Measurements from ENCODE around the gene MBOAT2.

MBOAT2 gene

GRCh38 chr2:9020267-9020666 lies 16.8 kb upstream of the MBOAT2 start:
- Histone ChIP-seq H2AFZ (ENCODE audit: low read depth) (no peak overlapping the region), H3K4me2 (no peak overlapping the region), H3K27me3 (ENCODE audit: insufficient read depth, low read depth) (no peaks in the 10 kb centered on the region), H3K79me2 (ENCODE audit: insufficient read depth, low read depth) (no peaks in the 10 kb centered on the region), H4K20me1 (ENCODE audit: insufficient read depth) (no peaks in the 10 kb centered on the region), H3K4me3 (IDR thresholded peaks at IDR 0.05; ENCODE audit: insufficient read depth, low read depth, low read length) (no peak overlapping the region), H3K9ac (no peak overlapping the region), H3K27ac (no peak overlapping the region), H3K36me3 (ENCODE audit: insufficient read depth) (no peaks in the 10 kb centered on the region), H3K4me1 (ENCODE audit: low read depth, poor library complexity, severe bottlenecking) (no peaks in the 10 kb centered on the region)
- TF ChIP-seq CTCF (conservative IDR thresholded peaks at IDR 0.05; ENCODE audit: low read depth, low read length): no peak

DNA sequence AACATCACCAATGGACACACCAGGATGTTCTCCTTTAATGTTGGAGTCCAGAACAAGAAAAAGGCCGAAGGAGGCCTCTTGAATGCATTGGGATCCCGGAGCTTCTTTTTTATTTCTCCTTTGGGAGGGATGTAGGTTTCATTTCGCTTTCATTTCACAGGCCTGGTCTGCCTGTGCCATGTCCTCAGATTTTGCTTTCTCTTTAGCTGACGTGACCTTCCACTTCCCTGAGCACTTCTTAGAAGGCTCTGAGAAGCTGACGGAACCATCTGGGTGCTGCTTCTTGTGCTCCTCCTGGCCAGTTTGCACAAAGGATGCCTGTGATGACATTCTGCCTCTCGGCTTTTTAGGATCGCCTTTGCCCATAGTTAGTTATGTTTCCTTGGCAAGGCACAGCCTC lies 15.1 kb upstream of the MBOAT2 start:
- Histone ChIP-seq H2AFZ (ENCODE audit: low read depth) (no peak overlapping the region; the same call in 1 of the 2 replicates), H4K20me1 (ENCODE audit: insufficient read depth) (no peaks in the 10 kb centered on the region), H3K36me3 (ENCODE audit: insufficient read depth) (no peaks in the 10 kb centered on the region), H3K4me2 (no peak overlapping the region), H3K79me2 (ENCODE audit: insufficient read depth, low read depth) (no peaks in the 10 kb centered on the region), H3K4me3 (IDR thresholded peaks at IDR 0.05; ENCODE audit: insufficient read depth, low read depth, low read length) (no peak overlapping the region), H3K27ac (no peak overlapping the region), H3K9ac (no peak overlapping the region), H3K27me3 (ENCODE audit: insufficient read depth, low read depth) (no peaks in the 10 kb centered on the region), H3K4me1 (ENCODE audit: low read depth, poor library complexity, severe bottlenecking) (no peaks in the 10 kb centered on the region)
- TF ChIP-seq CTCF (conservative IDR thresholded peaks at IDR 0.05; ENCODE audit: low read depth, low read length): no peak

- no peaks in the 10 kb centered on the region for H3K27me3 ChIP-seq (ENCODE audit: insufficient read depth, low read depth)
- H2AFZ ChIP-seq (ENCODE audit: low read depth): no peak overlapping the region; the same call in 1 of the 2 replicates
- no peak overlapping the region for H3K27ac ChIP-seq
- TF ChIP-seq CTCF (conservative IDR thresholded peaks at IDR 0.05; ENCODE audit: low read depth, low read length): no peak
- H3K79me2 ChIP-seq (ENCODE audit: insufficient read depth, low read depth): no peaks in the 10 kb centered on the region
- H3K4me1 ChIP-seq (ENCODE audit: low read depth, poor library complexity, severe bottlenecking): no peaks in the 10 kb centered on the region
- H4K20me1 ChIP-seq (ENCODE audit: insufficient read depth): no peaks in the 10 kb centered on the region
- no peak overlapping the region for H3K4me2 ChIP-seq
- H3K9ac ChIP-seq: no peak overlapping the region
- H3K4me3 ChIP-seq (IDR thresholded peaks at IDR 0.05; ENCODE audit: insufficient read depth, low read depth, low read length): no peak overlapping the region
- no peaks in the 10 kb centered on the region for H3K36me3 ChIP-seq (ENCODE audit: insufficient read depth)
Observed at GRCh38 chr2:9018109-9018508, 14.6 kb upstream of the MBOAT2 start.

- Histone ChIP-seq H3K27ac (no peak overlapping the region), H3K9ac (no peak overlapping the region), H4K20me1 (ENCODE audit: insufficient read depth) (no peaks in the 10 kb centered on the region), H3K4me2 (no peak overlapping the region), H3K27me3 (ENCODE audit: insufficient read depth, low read depth) (no peaks in the 10 kb centered on the region), H3K4me1 (ENCODE audit: low read depth, poor library complexity, severe bottlenecking) (no peaks in the 10 kb centered on the region), H3K36me3 (ENCODE audit: insufficient read depth) (no peaks in the 10 kb centered on the region), H3K4me3 (IDR thresholded peaks at IDR 0.05; ENCODE audit: insufficient read depth, low read depth, low read length) (no peak overlapping the region), H2AFZ (ENCODE audit: low read depth) (no peak overlapping the region), H3K79me2 (ENCODE audit: insufficient read depth, low read depth) (no peaks in the 10 kb centered on the region)
- no peak for TF ChIP-seq CTCF (conservative IDR thresholded peaks at IDR 0.05; ENCODE audit: low read depth, low read length)
Observed at GRCh38 chr2:9017411-9017810, 13.9 kb upstream of the MBOAT2 start.

Measured in KMS-11 (cell line).